NCI-H2107 treated with DMSO at 0.1 percent for 48 hours (cell line): Measurements from ENCODE around the gene SEMA4D.

Experiments used
- DNase-seq: peaks from one replicate; lab custom pipeline; 2025; ENCODE audit not compliant: unreplicated experiment; lab: John Stamatoyannopoulos, UW

SEMA4D gene

DNA sequence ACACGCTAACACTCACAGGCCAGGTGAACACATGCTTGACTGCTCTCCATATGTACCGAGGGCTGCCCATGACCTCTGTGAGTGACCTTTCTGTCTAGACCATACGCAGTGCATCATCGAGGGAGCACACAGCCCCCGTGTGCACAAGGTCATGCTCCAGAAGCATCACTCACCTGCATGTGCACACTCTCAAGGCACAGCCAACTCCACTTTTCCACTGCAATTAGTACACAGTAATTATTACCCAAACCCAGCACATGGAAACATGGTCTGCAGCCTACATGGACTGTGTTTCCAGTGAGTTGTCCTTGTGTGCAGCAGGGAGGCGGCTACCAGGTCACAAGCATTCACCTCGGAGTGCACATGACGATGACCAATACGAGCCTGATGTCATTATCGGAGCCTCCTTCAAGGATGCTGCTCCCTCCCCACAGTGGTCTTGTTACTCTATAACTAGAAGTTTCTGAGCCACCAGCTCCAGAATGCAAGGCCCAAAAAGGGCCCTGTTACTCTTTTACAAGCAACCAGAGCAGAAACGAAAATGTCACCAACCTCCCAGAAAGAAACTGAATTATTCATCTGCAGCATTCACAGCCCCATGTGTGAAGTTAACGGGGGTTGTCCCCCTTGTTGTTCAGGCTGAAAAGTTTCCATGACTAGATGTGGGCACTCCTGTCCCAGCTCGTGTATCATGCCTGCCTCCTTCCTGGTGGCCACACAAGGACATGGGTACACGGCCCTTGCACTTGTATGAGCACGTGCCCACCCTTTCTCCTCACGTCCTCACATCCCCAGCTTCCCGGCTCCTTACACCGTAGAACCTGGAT is 31.2 kb downstream of the SEMA4D start:
- no peak for DNase-seq

DNA sequence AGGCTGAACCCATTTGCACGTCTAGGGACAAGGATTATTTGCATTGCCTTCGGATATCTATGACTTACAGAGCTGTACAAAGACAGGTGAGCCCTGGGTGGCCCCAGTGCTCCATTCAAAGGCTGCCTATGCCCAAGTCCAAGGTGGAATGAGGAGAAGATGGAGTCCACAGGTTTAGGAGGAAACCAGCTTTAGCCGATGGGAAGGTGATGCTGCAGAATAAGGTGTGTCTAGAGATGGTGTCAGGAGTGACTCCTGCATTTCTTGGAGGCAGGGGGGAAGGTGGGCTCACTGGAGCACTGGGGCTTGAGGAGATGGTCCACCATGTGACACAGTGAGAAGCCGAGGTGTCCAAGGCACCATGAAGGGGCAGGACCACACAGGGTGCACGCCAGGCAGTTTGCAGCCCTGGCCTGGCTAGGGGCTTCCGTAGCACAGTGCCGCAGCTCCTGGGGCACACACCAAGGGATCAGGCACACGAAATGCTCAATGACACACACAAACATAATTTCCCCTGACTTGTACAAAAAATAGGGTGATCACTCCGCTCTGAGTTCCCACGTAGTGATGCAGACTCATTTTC is 32.1 kb downstream of the SEMA4D start:
- no peak for DNase-seq

DNA sequence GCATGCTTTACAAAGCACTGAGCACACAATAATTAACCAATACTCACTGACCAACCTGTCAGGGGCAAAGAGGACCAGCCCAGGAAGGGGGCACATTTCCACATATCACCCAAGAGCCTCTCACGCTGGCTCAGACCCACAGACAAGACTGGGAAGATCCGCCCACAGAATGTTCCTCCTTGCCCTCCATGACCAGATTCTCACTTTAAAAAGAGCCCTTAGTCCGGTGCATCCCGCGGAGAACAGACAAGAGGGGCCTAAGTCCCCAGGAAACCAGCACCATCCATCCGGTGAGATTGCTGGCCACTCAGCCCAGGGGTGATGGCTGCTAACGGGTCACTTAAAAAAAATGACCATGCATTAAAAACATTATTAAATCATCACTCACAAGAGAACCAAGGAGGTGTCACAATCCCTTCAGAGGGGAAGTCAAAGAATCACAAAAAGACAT is 32.9 kb downstream of the SEMA4D start:
- no peak for DNase-seq

DNA sequence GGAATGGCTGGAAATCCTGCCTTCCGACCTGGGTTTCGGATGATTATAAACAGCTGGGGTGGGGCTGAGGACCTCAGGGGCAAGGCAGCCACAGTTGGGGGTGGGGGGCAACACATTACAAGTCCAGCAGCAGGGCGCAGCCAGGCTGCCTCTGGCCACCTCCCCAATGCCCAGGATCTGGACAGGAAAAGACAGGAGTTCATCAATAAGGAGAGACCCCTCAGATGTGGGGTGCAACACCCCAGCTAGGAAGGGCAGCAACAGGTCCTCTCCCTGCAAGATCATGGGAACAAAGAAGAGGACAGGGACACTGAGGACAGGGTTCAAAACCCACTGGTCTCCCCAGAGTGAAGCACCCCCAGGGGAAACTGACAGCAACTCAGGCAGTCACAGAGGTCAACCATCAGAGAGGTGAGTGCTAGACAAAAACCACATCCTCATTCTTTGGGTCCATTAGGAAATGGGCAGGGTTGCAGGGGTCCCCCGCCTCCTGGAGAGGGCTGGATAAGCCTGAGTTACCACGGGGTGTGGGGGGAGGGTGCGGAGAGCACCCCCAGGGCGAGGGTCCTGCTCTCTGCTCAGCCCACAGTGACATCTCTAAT is 33.5 kb downstream of the SEMA4D start:
- no peak for DNase-seq

DNA sequence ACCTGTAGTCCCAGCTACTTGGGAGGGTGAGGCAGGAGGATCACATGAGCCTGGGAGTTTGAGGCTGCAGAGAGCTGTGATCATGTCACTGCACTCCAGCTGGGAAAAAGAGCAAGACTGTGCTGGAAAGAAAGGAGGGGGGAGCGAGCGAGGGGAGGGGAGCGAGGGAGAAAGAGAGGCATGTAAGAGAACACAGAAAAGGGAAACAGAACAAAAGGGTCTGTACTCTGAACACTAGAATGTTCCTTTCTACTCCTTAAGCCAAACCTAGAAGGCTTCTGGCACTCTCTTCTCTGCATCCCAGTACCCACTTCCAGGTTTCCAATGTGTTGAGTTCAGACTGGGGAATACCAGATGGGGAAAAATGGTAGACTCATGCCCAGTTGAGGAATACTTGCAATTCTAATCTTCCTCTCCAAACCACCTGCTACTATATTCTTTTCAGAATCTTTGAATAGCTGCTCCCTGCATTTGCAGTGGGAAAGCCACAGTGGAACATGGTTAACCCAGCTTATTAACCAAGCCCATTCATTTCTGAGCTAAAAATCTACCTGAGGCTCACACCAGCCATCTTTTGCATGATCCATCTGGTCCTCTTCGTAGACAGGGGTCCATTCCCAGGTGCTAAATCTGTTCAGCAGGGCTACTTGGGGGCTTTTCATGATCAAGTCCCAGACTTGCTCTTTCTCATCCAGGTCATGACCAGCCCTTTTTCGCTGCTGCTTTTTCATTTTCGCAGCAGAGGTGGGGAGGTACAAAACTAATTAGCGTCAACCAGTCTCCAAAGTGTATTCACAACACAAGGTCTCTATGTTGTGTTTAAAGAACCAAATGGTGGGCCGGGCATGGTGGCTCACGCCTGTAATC is 34.9 kb downstream of the SEMA4D start:
- DNase-seq, result no peak

DNA sequence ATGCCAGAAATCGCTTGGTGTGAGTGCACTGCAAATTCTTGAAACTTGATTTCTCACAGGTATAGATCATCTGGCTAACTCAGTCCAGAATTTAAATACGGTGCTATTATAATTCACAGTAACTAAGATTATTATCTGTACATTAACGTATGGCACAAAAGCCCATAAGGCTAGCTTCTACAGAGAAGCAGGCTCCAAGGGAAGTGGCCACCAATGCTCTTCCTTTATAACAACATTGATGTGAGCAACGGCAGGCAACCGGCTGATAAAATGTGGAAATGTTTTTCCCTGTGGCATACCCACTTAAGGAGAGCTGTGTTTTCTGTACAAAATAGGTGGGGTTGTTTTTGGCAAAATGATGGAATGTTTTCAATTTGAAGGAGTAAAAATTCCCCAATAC is 35.7 kb downstream of the SEMA4D start:
- DNase-seq, result no peak

DNA sequence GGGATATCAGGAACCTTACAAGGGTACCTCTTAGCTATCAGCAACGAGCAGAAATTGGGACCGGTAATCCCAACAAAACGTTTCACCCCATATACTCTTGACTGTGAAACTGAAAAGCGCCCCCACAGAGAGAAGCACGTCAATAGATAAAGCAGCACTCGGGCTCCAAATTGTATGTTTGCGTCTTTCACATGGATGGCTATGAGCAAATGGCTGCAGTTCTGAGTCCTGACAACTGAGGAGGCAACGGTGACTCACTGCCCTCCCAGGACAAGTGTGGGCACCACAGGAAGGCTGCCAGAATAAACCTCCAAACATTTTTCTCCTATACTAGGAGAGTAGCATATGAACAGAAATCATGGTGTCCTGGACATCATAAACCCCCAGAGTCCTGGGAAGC is 36.6 kb downstream of the SEMA4D start:
- no peak for DNase-seq

DNA sequence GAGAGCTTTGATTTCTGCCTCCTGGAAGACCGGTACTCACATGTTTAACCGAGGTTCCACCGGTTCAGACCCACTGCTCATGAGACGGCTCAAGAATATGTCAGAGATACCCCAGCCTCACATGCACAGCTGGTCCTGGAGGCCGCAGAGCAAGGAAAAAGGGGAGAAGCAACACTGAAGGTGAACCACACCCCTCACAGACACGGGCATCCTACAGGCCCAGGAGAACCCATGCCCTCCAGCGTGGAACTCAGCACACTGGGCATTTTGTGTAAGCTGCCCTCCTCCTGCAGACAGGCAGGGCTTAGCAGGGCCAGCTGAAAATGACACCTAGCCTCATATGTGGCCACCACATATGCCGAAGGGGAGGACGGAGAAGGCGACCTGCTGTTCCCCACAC is 37.4 kb downstream of the SEMA4D start:
- DNase-seq, result no peak

DNA sequence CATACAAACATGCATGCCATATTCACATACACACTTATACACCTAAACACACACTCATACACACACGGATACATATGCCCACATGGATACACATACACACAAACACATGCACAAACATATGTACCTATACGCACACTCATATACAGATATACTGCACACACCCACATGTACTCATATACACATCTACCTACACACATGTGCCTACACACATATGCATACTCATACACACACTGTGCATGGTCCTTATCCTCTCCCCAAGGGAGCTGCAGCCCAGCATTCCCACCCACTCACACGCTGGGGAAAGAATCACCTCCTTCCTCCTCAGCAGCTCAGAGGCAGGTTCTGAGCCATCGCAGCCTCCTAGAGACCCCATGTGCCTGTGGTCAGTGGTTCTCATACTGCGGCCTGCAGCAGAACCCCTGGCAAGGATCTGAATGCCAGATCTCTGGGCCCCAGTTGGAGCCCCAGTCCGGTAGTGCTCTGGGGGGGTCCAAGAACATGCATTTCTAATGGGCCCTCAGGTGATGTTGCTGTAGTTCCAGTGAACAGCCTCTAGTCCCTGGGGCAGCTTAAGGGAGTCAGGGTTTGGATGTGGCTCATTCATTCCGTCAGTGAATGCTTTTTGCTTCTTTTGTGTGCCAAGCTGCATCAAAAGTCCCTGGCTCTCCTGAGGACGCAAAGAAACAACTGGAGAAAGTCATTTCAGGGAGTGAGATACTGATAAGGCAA is 39.0 kb downstream of the SEMA4D start:
- no peak for DNase-seq

DNA sequence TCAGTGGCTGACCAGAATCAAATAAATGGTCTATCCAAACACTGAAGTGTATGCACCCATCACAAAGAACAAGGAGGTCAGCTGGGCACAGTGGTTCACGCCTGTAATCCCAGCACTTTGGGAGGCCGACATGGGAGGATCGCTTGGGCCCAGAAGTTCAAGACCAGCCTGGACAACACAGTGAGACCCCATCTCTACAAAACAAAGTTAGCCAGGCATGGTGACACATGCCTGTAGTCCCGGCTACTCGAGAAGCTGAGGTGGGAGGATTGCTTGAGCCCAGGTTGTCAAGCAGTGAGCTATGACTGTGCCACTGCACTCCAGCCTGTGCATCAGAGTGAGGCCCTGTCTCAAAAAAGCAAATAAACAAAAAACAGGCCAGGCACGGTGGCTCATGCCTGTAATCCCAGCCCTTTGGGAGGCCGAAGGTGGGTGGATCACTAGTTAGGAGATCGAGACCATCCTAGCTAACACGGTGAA is 40.5 kb downstream of the SEMA4D start:
- no peak for DNase-seq

DNA sequence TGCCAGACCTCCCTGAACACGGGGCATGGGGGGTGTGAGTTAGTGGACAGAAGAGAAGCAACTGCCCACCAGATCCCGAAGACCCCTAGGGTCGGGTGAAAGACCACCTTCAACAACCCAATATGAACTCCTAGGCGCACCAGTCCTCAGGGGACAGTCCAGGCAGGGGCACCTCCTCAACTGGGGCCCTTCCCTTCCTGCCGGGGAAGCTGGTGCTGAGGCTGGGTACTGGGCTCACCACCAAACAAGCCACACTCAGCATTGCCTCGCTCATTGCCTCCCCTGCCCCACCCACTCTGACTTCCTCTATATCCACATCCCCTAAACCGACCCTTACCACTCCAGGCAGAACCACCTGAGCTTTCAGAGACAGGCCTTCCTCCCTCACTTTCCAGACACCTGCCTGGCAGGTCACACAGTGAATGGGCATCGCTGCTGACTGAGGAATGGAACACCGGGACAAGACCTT is 42.5 kb downstream of the SEMA4D start:
- DNase-seq, result no peak

DNA sequence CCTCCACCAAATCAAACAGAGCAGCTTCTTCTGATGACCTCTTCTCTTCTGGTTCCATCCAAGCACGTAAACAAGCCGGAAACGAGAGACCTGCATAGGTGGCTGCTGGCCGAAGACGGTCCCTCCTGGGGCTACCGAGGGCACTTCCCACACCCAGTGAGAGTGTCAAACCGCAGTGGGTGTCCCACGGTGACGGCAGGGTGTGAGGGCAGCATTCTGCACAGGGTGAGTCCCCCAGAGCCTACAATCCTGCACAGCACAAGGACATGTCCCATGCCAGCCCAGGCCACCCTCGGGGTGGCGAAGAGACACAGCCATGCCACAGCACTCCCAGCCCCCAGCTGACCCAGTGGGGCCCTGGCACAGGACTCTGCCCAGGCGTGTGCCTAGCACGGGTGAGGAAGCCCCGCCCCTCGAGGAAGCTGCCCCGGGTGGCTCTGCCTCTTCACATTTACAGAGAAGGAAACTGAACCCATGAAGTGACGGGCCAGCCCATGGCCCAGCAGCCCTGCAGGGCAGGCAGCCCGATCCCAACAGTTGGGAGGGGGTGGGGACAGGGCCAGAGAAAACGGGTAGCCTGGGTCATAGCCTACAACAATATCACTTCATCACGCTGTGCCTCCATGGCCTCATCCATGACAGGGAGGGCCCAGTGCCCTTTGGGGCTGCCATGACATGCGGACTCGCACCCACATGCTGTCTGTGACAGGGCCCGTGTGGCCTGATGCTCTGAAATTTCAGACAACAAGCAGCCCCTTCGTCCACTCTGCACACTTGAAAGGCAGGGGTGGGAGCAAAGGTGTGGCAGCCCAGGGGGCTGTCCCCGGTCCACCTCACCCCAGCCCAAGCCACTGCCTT is 43.2 kb downstream of the SEMA4D start:
- DNase-seq, result no peak

DNA sequence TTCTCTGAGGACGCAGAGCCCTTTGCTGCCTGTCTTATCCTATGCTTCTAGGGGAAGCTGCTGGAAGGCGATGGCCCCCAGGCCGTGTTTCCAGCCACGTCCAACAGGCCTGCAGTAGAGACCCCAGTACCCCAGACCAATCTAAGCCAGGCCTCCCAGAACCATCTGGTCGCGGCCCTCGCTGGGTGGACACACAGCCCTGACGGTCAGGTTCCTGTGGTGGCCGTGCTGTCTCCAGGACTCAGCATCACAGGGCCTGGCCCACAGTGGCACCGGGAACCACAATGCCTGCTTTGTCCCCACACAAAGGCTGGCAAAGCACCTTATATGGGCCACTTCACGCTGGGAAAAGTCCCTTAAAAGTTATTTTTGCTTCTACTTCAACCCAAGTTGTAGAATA is 44.5 kb downstream of the SEMA4D start:
- DNase-seq, result no peak

DNA sequence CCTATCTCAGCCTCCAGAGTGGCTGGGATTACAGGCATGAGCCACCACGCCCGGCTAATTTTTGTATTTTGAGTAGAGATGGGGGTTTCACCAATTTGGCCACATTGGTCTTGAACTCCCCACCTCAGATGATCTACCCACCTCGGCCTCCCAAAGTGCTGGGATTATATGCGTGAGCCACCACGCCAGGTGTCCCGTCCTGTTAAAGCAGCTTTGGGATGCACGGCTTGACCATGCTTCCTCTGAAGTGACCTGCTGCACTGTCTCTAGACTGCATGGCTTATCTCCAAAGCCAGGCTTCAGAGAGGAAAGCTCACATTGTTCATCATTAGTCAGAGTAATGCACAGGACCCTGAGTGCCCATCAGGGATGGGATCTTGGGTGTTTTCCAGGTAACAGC is 45.4 kb downstream of the SEMA4D start:
- DNase-seq, result no peak

DNA sequence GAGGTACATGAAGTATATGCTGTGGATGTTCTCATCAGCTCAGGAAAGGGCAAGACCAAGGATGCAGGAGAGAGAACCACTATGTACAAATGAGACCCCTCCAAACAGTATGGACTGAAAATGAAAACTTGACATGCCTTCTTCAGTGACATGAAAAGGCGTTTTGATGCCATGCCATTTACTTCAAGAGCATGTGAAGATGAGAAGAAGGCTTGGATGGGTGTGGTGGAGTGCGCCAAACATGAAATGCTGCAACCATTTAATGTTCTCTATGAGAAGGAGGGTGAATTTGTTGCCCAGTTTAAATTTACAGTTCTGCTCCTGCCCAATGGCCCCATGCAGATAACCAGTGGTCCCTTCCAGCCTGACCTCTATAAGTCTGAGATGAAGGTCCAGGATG is 47.7 kb downstream of the SEMA4D start:
- no peak for DNase-seq

DNA sequence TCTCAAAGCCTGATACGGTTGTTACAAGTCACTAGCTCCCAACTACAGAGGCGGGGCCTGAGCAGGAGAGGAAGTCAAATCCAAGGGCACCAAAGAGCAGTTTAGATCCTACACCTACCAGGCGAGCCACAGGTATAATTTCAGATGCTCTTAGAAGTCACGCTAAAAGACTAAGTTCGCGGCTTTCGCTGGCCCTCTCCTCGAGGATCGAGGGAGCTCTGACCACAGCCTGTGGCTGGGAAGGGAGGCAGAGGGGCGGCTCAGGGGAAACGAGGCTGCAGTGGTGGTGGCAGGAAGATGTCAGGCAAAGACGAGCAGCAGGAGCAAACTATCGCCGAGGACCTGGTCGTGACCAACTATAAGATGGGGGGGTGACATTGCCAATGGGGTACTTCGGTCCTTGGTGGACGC is 48.6 kb downstream of the SEMA4D start:
- no peak for DNase-seq

DNA sequence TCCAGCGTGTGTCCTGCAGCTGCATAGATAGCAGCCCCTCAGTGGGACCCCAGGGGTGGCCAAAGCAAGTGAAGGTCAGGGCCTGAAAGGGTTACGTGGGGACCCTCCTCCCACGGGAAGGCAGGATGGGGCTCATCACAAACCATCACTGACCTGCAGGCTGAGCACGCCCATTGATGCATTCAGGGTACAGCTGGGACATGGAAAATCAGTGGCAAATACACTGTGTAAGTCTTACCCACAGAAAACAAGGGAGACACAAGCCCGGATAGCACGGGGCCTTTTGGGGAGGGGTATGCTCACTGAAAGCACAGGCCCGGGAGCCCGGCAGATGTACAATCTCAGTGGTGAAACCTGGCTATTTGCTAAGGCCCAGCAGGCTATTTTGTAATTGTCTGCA is 49.1 kb downstream of the SEMA4D start:
- no peak for DNase-seq

DNA sequence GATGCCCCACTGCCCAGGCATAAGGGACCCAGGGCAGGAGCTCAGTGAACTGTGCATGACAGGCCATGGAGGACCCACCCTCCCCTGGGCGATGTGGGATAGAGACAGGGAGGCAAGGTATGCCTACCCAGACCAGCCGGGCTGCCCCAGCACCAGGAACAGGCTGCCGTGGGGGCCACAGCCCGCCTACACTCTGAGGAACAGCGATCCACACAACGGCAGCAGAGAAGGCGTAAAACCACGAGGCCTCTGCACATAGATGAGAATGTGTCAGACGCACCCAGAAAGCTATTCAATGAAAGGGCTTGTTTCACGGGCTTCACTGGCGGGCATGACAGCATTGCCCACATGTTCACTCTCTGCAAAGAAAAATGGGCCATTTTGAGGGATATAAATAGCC is 49.5 kb downstream of the SEMA4D start:
- DNase-seq, result no peak

DNA sequence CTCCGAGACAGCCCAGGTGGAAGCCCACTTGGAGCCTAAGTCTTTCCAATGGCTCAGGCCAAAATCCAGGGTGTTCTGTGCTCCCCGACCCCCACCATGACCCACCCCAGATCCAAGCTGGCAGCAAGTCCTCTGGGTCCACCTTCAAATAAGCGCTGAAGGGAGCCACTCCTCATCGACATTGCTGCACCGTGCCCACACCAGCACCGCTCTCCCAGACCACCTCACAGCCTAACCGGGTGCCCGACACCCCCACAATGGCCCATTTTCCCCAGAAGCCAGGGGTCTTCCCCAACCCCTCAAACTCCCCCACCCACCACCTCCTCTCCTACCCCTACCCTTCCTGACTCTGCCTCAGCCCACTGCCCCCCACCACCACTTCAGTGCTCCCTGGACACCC is 50.5 kb downstream of the SEMA4D start:
- DNase-seq, result no peak

DNA sequence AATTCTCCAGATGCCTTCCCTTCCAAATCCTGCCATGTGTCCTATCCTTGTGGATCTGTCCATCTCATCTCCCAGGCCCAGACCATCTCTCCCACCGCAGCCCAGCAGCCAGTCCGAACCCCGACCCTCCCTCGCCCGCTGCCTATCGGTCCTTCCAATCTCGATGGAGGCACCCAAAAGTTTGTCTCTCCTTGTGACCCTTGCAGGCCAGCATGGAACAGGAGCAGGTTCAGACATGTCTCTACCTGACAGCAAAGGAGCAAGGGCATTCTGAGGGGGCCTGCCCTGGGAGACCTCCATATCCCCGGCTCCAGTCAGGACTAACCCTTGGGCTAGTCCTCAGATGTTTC is 51.0 kb downstream of the SEMA4D start:
- DNase-seq, result no peak
